NB4 (cell line): Measurements from ENCODE around the gene RASGRP2.

Experiments
- MYC ChIP-seq: IDR thresholded peaks from 2 replicates; pipeline ENCODE4 v1.6.1; 2011; ENCODE audit warnings: low read depth, low read length
- POLR2A ChIP-seq: IDR thresholded peaks from 2 replicates; pipeline ENCODE4 v1.6.1; 2011; ENCODE audit warnings: mild to moderate bottlenecking; ENCODE audit not compliant: insufficient read length; ENCODE audit errors: extremely low read depth
- TF ChIP-seq, protein P1 (sequence below): IDR thresholded peaks from one replicate; pipeline ENCODE4 v1.5.1; 2012; ENCODE audit warnings: low read depth, low read length

GRCh38 chr11:64757549-64758329 lies 13.8 kb upstream of the RASGRP2 start:
- TF ChIP-seq, protein P1, sequence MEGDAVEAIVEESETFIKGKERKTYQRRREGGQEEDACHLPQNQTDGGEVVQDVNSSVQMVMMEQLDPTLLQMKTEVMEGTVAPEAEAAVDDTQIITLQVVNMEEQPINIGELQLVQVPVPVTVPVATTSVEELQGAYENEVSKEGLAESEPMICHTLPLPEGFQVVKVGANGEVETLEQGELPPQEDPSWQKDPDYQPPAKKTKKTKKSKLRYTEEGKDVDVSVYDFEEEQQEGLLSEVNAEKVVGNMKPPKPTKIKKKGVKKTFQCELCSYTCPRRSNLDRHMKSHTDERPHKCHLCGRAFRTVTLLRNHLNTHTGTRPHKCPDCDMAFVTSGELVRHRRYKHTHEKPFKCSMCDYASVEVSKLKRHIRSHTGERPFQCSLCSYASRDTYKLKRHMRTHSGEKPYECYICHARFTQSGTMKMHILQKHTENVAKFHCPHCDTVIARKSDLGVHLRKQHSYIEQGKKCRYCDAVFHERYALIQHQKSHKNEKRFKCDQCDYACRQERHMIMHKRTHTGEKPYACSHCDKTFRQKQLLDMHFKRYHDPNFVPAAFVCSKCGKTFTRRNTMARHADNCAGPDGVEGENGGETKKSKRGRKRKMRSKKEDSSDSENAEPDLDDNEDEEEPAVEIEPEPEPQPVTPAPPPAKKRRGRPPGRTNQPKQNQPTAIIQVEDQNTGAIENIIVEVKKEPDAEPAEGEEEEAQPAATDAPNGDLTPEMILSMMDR: no peak
- TF ChIP-seq POLR2A (no peak), MYC (no peak)
